Astrocyte of the cerebellum (primary cell): ENCODE results near the gene KIF16B.

ENCODE experiments used
- DNase-seq: peaks from one replicate; pipeline ENCODE4 v3.0.0-alpha.2; 2011; ENCODE audit warnings: low read depth
- H3K4me3 ChIP-seq: 2 replicates; pipeline ENCODE4 v1.5.1; 2011; ENCODE audit warnings: mild to moderate bottlenecking, low read depth, low read length, moderate library complexity
- in situ Hi-C: cut with HindIII; loops from 2 replicates; pipeline ENCODE4 v1.10.0; 2017; ENCODE audit warnings: low sequenced_read_pairs
- TF ChIP-seq, protein P1 (sequence below): IDR thresholded peaks from 2 replicates; pipeline ENCODE4 v1.5.1; 2012; ENCODE audit warnings: low read length, low read depth, moderate library complexity, mild to moderate bottlenecking; ENCODE audit errors: missing control alignments

The KIF16B gene

DNA sequence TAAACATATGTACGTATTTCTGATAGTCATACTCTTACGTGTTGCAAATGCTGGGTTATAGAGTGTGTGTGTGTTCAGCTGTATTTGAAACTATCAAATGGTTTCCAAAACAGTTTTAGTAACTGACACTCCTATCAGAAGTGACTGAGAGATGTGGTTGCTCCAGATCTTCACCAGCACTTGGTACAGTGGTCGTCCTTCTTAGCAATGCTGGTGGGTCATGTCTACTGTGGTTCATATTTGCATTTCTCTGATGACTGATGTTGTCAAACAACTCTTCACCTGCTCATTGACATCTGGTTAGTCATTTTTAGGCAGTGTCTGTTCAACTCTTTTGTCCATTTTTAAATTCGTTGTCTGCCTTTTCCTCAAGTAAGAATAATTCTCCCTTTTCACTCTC, 259.3 kb downstream of the KIF16B start:
- in situ Hi-C loops, result no loop called here
- no peak for DNase-seq
- H3K4me3 ChIP-seq, result no peak overlapping the region
- TF ChIP-seq, protein P1, sequence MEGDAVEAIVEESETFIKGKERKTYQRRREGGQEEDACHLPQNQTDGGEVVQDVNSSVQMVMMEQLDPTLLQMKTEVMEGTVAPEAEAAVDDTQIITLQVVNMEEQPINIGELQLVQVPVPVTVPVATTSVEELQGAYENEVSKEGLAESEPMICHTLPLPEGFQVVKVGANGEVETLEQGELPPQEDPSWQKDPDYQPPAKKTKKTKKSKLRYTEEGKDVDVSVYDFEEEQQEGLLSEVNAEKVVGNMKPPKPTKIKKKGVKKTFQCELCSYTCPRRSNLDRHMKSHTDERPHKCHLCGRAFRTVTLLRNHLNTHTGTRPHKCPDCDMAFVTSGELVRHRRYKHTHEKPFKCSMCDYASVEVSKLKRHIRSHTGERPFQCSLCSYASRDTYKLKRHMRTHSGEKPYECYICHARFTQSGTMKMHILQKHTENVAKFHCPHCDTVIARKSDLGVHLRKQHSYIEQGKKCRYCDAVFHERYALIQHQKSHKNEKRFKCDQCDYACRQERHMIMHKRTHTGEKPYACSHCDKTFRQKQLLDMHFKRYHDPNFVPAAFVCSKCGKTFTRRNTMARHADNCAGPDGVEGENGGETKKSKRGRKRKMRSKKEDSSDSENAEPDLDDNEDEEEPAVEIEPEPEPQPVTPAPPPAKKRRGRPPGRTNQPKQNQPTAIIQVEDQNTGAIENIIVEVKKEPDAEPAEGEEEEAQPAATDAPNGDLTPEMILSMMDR, result no peak

DNA sequence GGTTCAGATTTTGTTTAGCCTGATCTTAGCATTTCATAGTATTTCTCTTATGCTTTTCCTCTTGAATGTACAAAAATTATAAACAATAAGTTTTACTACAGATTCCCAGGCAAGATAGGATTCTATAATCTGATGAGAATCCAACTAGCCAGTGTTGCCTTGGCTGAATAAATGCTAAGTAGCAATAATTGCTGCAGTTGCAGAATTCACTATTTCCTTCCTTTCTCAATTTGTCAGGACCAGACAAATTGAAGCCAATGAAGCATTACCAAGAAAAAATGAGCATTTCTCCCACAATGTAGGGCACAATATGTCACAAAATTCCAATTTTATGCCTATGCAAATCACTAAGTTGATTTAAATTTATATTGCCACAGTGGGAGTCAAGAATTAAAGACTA, 260.2 kb downstream of the KIF16B start:
- no peak for DNase-seq
- in situ Hi-C loops, result no loop called here
- TF ChIP-seq, protein P1, result no peak
- no peak overlapping the region for H3K4me3 ChIP-seq

DNA sequence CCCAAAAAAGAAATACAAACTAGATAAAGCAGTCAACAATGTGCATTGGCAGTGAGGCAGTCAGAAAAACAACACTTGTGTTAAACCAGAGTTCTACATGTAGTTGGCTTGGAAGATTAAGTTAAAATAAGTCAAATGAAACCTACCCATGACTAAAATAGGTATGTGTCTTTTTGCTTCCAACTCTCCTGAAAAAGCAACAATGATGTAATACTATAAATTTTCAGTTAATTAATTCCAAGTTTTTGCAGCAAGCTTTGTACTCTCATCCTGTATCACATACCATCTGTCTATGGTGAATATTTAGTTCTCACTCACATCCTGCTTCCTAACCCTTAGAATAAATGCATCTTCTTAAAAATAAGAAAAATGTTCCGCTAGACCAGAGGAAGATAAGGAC, 261.5 kb downstream of the KIF16B start:
- no peak for DNase-seq
- TF ChIP-seq, protein P1, result no peak
- no peak overlapping the region for H3K4me3 ChIP-seq
- in situ Hi-C loops, result no loop called here

DNA sequence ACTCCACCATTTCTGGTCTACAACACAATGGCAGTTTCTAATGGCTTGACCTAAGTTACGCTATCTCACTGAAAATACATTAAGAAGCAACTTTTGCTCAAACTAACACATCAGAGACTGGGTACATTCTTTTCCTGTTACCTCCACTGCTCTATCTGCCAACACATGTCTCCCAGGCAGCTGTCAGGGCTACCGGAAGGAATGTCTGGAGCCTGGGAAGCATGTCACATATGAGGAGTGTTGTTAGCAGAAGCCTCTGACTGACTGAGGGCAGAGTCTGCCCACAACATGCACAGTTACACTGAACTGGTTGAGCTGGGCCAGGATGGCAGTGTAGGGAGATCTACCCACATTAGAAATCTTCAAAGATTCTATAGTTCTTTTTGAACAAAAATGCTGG, 264.5 kb downstream of the KIF16B start:
- in situ Hi-C loops, result no loop called here
- TF ChIP-seq, protein P1, result no peak
- no peak overlapping the region for H3K4me3 ChIP-seq
- no peak for DNase-seq

DNA sequence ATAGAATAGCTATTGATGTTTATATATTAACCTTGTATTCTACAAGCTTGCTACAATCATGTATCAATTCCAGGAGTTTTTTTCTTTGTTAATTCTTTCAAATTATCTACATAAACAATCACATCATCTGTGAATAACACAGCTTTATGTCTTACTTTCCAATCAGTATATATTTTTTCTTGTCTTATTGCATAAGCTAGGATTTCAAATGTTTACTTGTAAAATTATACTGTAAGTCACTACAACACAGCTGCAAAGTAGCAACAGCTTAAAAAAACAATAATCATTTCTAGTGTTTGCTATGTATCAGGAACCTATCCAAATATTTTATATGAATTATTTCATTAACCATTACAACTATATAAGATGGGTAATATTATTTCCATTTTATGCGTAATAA, 270.4 kb downstream of the KIF16B start:
- in situ Hi-C loops, result no loop called here
- DNase-seq, result no peak

DNA sequence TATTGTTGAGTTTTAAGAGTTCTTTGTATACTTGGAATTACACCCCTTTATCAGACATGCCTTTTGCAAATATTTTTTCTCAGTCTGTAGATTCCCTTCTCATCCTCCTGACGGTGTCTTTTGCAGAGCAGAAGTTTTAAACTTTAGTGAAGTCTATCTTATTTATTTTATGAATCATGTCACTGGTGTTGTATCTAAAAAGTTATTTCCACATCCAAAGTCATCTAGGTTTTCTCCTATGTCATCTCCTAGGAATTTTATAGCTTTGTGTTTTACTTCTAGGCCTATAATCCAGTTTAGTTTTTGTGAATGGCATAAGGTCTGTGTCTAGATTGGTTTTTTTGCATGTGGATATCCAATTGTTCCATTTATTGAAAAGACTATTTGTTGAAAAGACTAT, 271.3 kb downstream of the KIF16B start:
- DNase-seq, result no peak
- in situ Hi-C loops, result no loop called here
- TF ChIP-seq, protein P1, result no peak
- H3K4me3 ChIP-seq, result no peak overlapping the region

More for the DNA sequence above, 270.4 kb downstream of the KIF16B start:
- H3K4me3 ChIP-seq, result no peak overlapping the region
- TF ChIP-seq, protein P1, result no peak

DNA sequence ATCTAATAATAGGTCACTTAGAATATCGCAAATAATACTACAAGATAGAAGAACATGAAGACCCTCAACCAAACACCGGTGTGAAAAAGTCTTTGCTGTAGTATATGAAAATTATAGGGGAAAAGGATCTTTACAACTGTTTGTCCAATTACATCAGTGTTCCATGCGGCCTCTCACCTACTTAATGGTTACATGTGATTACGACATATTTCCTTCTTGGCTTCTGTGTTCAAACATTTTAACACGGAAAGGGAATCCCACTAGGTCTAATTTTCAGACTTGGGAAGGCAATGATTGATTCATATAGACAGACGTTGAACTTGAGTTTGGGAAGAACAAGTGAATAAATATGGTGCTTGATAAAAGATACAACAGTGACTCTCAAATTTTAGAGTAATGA, 273.4 kb downstream of the KIF16B start:
- in situ Hi-C loops, result no loop called here
- TF ChIP-seq, protein P1, result no peak
- no peak overlapping the region for H3K4me3 ChIP-seq
- DNase-seq, result no peak
